Tibial artery (tissue), 4 donors: ENCODE results near the gene PRKAG2.

Source experiments
- DNase-seq, 2 donors: peaks; one replicate each; pipeline ENCODE4 v3.0.0-alpha.2; 2019
- H3K27ac ChIP-seq, 2 donors: fragments of 200-600 bp; sonication (generic) in 1 of 2; 1 replicate in 1 of 2; 2 replicates in 1 of 2; pipeline ENCODE4 v1.5.1; 2018 to 2019; ENCODE audit warnings: mild to moderate bottlenecking in 1 of 2
- H3K27me3 ChIP-seq, 2 donors: fragments of 200-600 bp; sonication (generic) in 1 of 2; one replicate each; pipeline versions ENCODE4 v1.5.1 to v1.6.0; 2016 to 2019
- H3K36me3 ChIP-seq, 3 donors: fragments of 200-600 bp; sonication (generic) in 2 of 3; one replicate each; pipeline ENCODE4 v1.5.1; 2016 to 2019; ENCODE audit warnings: mild to moderate bottlenecking in 2 of 3
- H3K4me1 ChIP-seq, 4 donors: fragments of 200-600 bp; sonication (generic) in 2 of 4; 1 replicate in 3 of 4; 2 replicates in 1 of 4; pipeline ENCODE4 v1.5.1; 2016 to 2019
- H3K4me3 ChIP-seq, 2 donors: fragments of 200-600 bp; sonication (generic) in 1 of 2; 1 replicate in 1 of 2; 2 replicates in 1 of 2; pipeline ENCODE4 v1.5.1; 2018 to 2019; ENCODE audit warnings: mild to moderate bottlenecking in 2 of 2
- H3K9me3 ChIP-seq, 3 donors: fragments of 200-600 bp; sonication (generic) in 1 of 3; one replicate each; pipeline ENCODE4 v1.5.1; 2016 to 2019
- intact Hi-C: fragments of 100-400 bp; cut with DNase I; formaldehyde crosslinking; loops from one replicate; pipeline ENCODE4 v1.15.0; 2023; ENCODE audit warnings: low total_unique reads
- TF ChIP-seq, protein P1 (sequence below), 2 experiments: fragments of 200-600 bp in 1 of 2; fragments of 450-650 bp in 1 of 2; IDR thresholded peaks; one replicate each; pipeline ENCODE4 v1.5.1; 2017 to 2019; ENCODE audit warnings: antibody characterized with exemption in 2 of 2, mild to moderate bottlenecking in 1 of 2, moderate library complexity in 1 of 2

PRKAG2 gene

GRCh38 chr7:151853896-151854719, 22.8 kb downstream of the PRKAG2 start:
- H3K4me1 ChIP-seq: peaks cover 0 to 13% (median 0%) of the 10 kb centered on the region in 4 donors
- H3K4me3 ChIP-seq: no peak overlapping the region
- peaks cover 0 to 4% (median 0%) of the 10 kb centered on the region in 3 donors for H3K36me3 ChIP-seq
- H3K9me3 ChIP-seq: no peaks in the 10 kb centered on the region
- peak; percentile 70 to 76 for DNase-seq
- H3K27me3 ChIP-seq: no peaks in the 10 kb centered on the region
- H3K27ac ChIP-seq: no peak overlapping the region
- intact Hi-C loops: no loop called here
- TF ChIP-seq, protein P1, sequence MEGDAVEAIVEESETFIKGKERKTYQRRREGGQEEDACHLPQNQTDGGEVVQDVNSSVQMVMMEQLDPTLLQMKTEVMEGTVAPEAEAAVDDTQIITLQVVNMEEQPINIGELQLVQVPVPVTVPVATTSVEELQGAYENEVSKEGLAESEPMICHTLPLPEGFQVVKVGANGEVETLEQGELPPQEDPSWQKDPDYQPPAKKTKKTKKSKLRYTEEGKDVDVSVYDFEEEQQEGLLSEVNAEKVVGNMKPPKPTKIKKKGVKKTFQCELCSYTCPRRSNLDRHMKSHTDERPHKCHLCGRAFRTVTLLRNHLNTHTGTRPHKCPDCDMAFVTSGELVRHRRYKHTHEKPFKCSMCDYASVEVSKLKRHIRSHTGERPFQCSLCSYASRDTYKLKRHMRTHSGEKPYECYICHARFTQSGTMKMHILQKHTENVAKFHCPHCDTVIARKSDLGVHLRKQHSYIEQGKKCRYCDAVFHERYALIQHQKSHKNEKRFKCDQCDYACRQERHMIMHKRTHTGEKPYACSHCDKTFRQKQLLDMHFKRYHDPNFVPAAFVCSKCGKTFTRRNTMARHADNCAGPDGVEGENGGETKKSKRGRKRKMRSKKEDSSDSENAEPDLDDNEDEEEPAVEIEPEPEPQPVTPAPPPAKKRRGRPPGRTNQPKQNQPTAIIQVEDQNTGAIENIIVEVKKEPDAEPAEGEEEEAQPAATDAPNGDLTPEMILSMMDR (IDR thresholded peaks at IDR 0.05): no peak

- Histone ChIP-seq H3K4me3 (no peak overlapping the region), H3K36me3 (no peaks in the 10 kb centered on the region), H3K4me1 (peaks cover 0 to 13% (median 0%) of the 10 kb centered on the region in 4 donors), H3K27me3 (no peaks in the 10 kb centered on the region), H3K27ac (no peak overlapping the region), H3K9me3 (no peaks in the 10 kb centered on the region)
- intact Hi-C loops: no loop called here
- no peak for DNase-seq
- TF ChIP-seq, protein P1 (IDR thresholded peaks at IDR 0.05): no peak
Measured at GRCh38 chr7:151852486-151853396, 24.2 kb downstream of the PRKAG2 start.

DNA sequence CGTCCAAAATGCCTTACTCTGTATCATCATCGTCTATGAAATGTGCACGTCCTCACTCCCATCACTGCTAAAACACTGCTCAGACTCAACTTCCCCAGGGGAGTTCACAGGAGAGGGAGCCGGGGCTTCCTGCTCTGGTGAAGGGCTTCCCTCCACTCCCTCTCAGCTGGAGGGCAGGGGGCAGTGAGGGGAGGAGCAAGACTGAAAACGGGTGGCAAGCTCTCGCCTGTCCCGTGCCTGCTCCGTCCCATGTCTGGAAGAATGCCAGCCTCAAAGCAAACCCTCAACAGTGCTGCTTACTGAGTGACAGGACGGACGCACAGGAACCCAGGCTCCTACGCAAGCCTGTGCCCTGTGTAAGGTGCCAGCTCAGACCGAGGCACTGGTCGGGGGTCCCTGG, 25.1 kb downstream of the PRKAG2 start:
- peak overlapping the region in 1 of 2 donors; percentile 18 for H3K4me3 ChIP-seq
- H3K4me1 ChIP-seq: peaks cover 0 to 13% (median 0%) of the 10 kb centered on the region in 4 donors
- TF ChIP-seq, protein P1 (IDR thresholded peaks at IDR 0.05): no peak
- H3K27ac ChIP-seq: no peak overlapping the region
- H3K27me3 ChIP-seq: no peaks in the 10 kb centered on the region
- intact Hi-C loops: no loop called here
- peak; percentile 55 to 79 for DNase-seq
- no peaks in the 10 kb centered on the region for H3K9me3 ChIP-seq
- H3K36me3 ChIP-seq: no peaks in the 10 kb centered on the region

GRCh38 chr7:151851145-151851751, 25.7 kb downstream of the PRKAG2 start:
- H3K27ac ChIP-seq: no peak overlapping the region
- H3K4me1 ChIP-seq: peaks cover 0 to 13% (median 0%) of the 10 kb centered on the region in 4 donors
- no peaks in the 10 kb centered on the region for H3K27me3 ChIP-seq
- peak overlapping the region in 1 of 2 donors; percentile 18 for H3K4me3 ChIP-seq
- intact Hi-C loops: no loop called here
- H3K36me3 ChIP-seq: no peaks in the 10 kb centered on the region
- TF ChIP-seq, protein P1 (IDR thresholded peaks at IDR 0.05): no peak
- peak in 1 of 2 donors; percentile 56 for DNase-seq
- no peaks in the 10 kb centered on the region for H3K9me3 ChIP-seq

DNA sequence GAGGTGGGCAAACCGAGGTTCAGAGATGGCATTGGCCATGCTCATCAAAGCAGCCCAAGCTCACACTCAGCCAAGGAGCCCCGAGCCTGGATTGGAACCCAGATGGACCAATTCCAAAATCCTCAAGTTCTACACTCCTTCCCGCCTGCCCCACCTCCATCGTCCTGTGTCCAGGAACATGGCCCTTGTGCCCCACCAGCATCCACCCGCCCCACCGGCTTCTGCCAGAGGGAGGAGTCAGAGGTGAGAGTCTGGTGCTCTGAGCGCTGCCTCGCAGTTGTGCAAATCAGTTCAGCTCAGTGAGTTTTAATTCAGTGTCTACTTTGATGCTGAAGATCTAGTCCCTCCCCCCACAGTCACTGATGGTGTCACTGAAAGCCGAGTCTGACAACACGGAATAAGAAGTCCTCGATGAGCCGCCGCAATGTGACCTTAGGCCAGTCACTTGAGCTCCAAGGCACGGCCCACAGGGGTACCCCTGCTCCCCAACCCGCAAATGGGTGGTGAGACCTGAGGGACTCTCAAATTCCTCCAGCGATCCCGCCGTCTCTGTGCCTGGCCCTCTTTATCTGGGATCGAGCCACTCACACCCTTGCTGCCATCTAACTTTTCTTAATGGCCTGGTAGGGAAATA, 26.3 kb downstream of the PRKAG2 start:
- no peak overlapping the region for H3K4me3 ChIP-seq
- intact Hi-C loops: no loop called here
- no peak overlapping the region for H3K27ac ChIP-seq
- no peaks in the 10 kb centered on the region for H3K27me3 ChIP-seq
- TF ChIP-seq, protein P1 (IDR thresholded peaks at IDR 0.05): no peak
- no peaks in the 10 kb centered on the region for H3K9me3 ChIP-seq
- no peaks in the 10 kb centered on the region for H3K36me3 ChIP-seq
- DNase-seq: no peak
- peaks cover 0 to 13% (median 0%) of the 10 kb centered on the region in 4 donors for H3K4me1 ChIP-seq
